Kidney epithelial cell (primary cell): Measurements from ENCODE around the gene ZNF185. TPM values are rescaled to one million over a fixed set of nuclear protein-coding genes. Genes with fewer than 3 reads are reported as not detected.

Source experiments
- DNase-seq: peaks from one replicate; pipeline ENCODE4 v3.0.0-alpha.2; 2010; ENCODE audit warnings: low read depth
- H3K27me3 ChIP-seq: 2 replicates; pipeline ENCODE4 v1.6.0; 2011; ENCODE audit warnings: low read length; ENCODE audit not compliant: control insufficient read depth, insufficient read depth
- H3K36me3 ChIP-seq: 2 replicates; pipeline ENCODE4 v1.5.1; 2011; ENCODE audit warnings: low read length; ENCODE audit not compliant: control insufficient read depth, insufficient read depth
- H3K4me3 ChIP-seq: 2 replicates; pipeline ENCODE4 v1.5.1; 2011; ENCODE audit warnings: low read depth, mild to moderate bottlenecking, control low read depth, low read length
- total RNA-seq: library from RNA; depleted of rRNA; stranded (reverse); fragments of >200 nt; gene quantifications from 2 replicates; pipeline ENCODE4 v1.2.3, GENCODE V29; 2015
- TF ChIP-seq, protein P1 (sequence below): IDR thresholded peaks from 2 replicates; pipeline ENCODE4 v1.5.1; 2011; ENCODE audit warnings: mild to moderate bottlenecking, moderate library complexity, low read length, control low read depth, inconsistent platforms; ENCODE audit not compliant: insufficient read depth, poor library complexity, severe bottlenecking

ZNF185 gene
- total RNA-seq, 1 donor from 2014 or later, result 39.2 TPM

DNA sequence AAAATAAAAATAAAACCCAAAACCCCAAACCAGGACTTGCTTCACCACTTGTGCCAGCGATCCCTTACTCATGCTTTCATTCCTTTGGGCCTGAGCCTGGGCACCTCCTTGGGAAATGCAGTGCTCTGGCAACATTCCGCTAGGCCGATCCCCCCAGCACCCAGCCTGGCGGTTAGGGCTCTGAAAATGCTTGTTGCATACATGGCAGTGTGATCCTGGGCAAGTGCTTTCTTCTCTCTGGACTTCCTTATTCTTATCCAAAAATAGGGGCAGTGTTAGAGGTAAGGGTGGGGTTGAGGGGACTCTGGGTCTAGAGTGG is 4.6 kb downstream of the ZNF185 start:
- Histone ChIP-seq H3K27me3 (no peaks in the 10 kb centered on the region), H3K4me3 (no peak overlapping the region), H3K36me3 (no peaks in the 10 kb centered on the region)
- TF ChIP-seq, protein P1, sequence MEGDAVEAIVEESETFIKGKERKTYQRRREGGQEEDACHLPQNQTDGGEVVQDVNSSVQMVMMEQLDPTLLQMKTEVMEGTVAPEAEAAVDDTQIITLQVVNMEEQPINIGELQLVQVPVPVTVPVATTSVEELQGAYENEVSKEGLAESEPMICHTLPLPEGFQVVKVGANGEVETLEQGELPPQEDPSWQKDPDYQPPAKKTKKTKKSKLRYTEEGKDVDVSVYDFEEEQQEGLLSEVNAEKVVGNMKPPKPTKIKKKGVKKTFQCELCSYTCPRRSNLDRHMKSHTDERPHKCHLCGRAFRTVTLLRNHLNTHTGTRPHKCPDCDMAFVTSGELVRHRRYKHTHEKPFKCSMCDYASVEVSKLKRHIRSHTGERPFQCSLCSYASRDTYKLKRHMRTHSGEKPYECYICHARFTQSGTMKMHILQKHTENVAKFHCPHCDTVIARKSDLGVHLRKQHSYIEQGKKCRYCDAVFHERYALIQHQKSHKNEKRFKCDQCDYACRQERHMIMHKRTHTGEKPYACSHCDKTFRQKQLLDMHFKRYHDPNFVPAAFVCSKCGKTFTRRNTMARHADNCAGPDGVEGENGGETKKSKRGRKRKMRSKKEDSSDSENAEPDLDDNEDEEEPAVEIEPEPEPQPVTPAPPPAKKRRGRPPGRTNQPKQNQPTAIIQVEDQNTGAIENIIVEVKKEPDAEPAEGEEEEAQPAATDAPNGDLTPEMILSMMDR, result no peak
- no peak for DNase-seq

DNA sequence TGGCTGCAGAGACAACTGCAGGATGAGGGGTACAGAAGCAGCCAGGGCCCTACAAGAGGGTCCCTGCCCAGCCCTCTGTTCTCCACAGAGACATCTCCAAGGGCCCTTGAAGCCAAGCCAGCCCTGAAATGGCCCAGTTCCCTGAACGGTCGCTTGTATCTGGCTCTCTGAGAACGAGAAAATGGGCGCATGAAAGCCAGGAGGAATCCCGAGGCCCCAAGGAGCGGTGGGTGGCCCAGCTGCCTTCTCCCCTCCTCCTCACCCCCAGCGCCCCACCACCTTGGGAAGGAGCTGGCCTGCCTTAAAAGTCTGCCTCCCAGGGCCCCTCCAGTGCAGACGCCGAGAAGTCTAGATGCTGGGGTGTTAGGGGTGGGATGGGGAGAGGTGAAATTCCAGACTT is 5.7 kb downstream of the ZNF185 start:
- Histone ChIP-seq H3K27me3 (no peaks in the 10 kb centered on the region), H3K36me3 (no peaks in the 10 kb centered on the region), H3K4me3 (no peak overlapping the region)
- TF ChIP-seq, protein P1, result no peak
- DNase-seq, result no peak

DNA sequence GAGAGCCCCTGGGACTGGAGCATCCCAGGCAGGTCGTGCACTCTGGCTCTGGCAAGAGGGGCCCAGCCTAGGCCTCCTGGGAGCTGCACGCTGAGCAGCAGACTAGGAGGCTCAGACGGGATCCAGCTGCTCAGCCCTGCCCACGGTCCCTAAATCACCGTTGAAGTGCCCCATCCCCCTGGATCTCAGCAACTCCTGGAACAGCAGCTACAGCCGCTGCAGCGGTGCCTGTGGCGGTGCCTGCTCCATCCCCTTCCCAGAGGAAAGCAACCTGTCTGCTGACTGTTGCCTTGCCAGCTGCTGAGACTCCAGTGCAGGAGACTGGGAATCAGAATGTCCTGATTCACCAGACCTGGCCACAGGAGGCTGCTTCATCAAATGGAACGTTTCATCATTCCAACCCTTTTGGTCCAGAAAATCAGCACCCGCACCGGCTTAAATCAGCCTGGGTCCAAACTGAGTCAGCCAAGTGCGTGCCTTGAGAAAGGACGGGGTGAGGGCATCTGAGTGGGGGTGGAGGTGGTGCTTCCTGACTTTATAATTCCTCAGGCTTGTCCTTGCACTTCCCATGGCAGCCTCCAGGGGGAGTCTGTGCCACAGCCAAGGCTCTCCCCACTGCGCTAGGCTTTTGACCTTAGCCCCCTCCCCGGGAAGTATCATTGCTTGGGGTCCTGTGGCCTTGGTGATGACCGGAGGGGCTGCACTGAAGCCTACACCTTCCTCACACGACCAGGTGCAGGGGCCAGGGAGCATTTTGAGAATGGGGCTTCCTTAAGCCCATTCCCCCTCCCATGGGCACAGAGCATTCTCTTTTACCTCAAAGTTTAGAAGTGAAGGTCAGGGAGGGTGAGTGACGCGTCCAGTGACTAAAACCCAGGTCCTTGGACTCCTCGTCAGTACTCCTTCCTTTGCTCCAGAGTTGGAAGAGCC is 6.5 kb downstream of the ZNF185 start:
- TF ChIP-seq, protein P1, result peak; percentile 72

DNA sequence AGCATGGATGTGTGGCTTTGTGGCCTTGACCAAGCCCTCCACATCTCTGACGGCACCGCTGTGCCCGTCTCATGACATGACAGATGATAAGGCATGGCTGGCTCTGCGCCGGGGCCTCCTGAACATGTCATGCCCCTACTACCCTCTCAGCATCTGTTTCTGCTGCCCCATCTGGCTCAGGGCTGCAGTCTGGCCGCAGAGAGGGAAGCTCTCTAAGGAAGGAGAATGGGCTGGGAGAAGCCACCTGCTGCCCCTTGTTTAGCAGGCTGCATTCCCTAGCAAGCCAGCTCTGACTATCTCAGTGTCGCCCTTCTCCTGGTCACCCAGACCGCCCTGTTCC is 7.2 kb downstream of the ZNF185 start:
- TF ChIP-seq, protein P1, result no peak
- no peak for DNase-seq

More for the DNA sequence above, 6.5 kb downstream of the ZNF185 start:
- DNase-seq, result peak; percentile 19
- no peak overlapping the region for H3K4me3 ChIP-seq
- H3K36me3 ChIP-seq, result no peaks in the 10 kb centered on the region
- H3K27me3 ChIP-seq, result no peaks in the 10 kb centered on the region

DNA sequence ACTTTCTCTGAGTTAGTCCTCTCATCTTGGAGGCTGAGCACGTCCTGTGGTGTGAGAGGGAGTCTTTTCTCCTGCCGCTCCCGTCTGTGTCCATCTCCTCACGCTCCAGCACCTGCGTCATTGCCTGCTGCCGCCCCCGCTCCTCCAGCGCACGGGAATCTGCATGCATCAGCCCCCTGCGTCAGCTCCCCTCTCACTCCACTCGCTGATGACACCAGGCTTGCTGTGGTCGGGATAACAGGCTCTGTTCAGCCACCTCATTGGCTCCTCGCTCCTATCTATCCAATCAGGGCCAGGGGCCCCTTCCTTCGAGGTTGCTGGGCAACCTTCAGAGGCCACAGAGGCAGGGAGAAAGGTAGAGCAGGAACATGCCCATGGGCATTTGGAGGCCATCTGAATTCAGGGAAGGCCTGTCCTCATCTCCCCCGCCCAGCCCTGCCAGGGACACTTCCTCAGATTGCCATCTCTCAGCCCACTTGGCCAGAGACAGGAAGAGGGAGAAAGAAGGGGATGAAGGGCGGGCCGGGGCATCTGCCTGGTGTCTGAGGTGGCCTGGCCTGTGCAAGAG is 9.3 kb downstream of the ZNF185 start:
- peak; percentile 45 for DNase-seq
- Histone ChIP-seq H3K27me3 (no peaks in the 10 kb centered on the region), H3K36me3 (no peaks in the 10 kb centered on the region), H3K4me3 (no peak overlapping the region)
- TF ChIP-seq, protein P1, result no peak

More for the DNA sequence above, 7.2 kb downstream of the ZNF185 start:
- Histone ChIP-seq H3K4me3 (no peak overlapping the region), H3K27me3 (no peaks in the 10 kb centered on the region), H3K36me3 (no peaks in the 10 kb centered on the region)
